ENCODE measurements around the gene ARHGAP33. TPM values are rescaled to one million over a fixed set of nuclear protein-coding genes. Genes with fewer than 3 reads are reported as not detected.

ARHGAP33 gene
- polyA plus RNA-seq, 2 of the 4 experiments (the other 2 are of a cell fraction): 0.84 to 6.1 TPM

GRCh38 chr19:35806597-35806996 is 31.2 kb downstream of the ARHGAP33 start:
- ChIA-PET CTCF (interaction anchor here (0.9 kb wide), 1 partner anchor 19 kb away, joined by 3 read pairs; no protein-coding TSS in a partner anchor), POLR2A (no interaction called here)
- Histone ChIP-seq H3K9me3 (peaks cover 3% of the 10 kb centered on the region; the same call in 1 of the 3 replicates), H3K4me3 (no peak overlapping the region), H3K4me2 (no peak overlapping the region), H3K27ac (no peak overlapping the region), H3K4me1 (peaks cover 3% of the 10 kb centered on the region; the same call in 1 of the 3 replicates)
- TF ChIP-seq HOXB5 (CRISPR knock-in tag; IDR thresholded peaks at IDR 0.05) (no peak), RFX5 (IDR thresholded peaks at IDR 0.05) (no peak), CHD2 (IDR thresholded peaks at IDR 0.05; ENCODE audit: low read length, partially characterized antibody) (no peak), CBX8 (IDR thresholded peaks at IDR 0.05) (no peak), GATA3 (IDR thresholded peaks at IDR 0.05; ENCODE audit: borderline replicate concordance) (no peak), RARB (CRISPR knock-in tag; IDR thresholded peaks at IDR 0.05) (no peak), FOXS1 (CRISPR knock-in tag; IDR thresholded peaks at IDR 0.05) (no peak), CEBPB (IDR thresholded peaks at IDR 0.05) (no peak), EHF (CRISPR knock-in tag; IDR thresholded peaks at IDR 0.05) (no peak), HMGXB4 (CRISPR knock-in tag; IDR thresholded peaks at IDR 0.05; ENCODE audit: borderline replicate concordance) (no peak), E2F6 (IDR thresholded peaks at IDR 0.05; ENCODE audit: borderline replicate concordance, low read depth) (no peak)
- ATAC-seq (peak; percentile 59 to 60), DNase-seq (ENCODE audit: low read depth in 1 of 2, low spot score in 1 of 2) (no peak), FAIRE-seq (no peak)
- WGBS (ENCODE audit: missing lambda C conversion rate): 67% methylated on average over 15 of the region's 18 CpGs

- 71% methylated on average over 5 of the region's 5 CpGs for WGBS (ENCODE audit: missing lambda C conversion rate)
- DNase-seq (ENCODE audit: low read depth in 1 of 2, low spot score in 1 of 2) (no peak), FAIRE-seq (no peak), ATAC-seq (no peak)
- CTCF ChIA-PET: interaction anchor here (2.4 kb wide), 1 partner anchor 12 kb away, joined by 16 read pairs; no protein-coding TSS in a partner anchor
- TF ChIP-seq REST (IDR thresholded peaks at IDR 0.05): no peak
- no peak for TF ChIP-seq HES2 (IDR thresholded peaks at IDR 0.05)
- H3K27ac ChIP-seq: no peak overlapping the region
- POLR2A ChIA-PET: no interaction called here
- peaks cover 10% of the 10 kb centered on the region for H3K4me1 ChIP-seq
- H3K4me3 ChIP-seq: no peak overlapping the region
- H3K4me2 ChIP-seq: no peak overlapping the region
- no peaks in the 10 kb centered on the region for H3K9me3 ChIP-seq
Observed at GRCh38 chr19:35807633-35808032, 32.3 kb downstream of the ARHGAP33 start.

GRCh38 chr19:35811317-35812219 is 36.2 kb downstream of the ARHGAP33 start:
- ChIA-PET POLR2A (interaction anchor here (0.6 kb wide), 1 partner anchor 24 kb away, joined by 5 read pairs; no protein-coding TSS in a partner anchor), CTCF (interaction anchor here (0.5 to 1.7 kb wide), 7 partner anchors 12 to 362 kb away, joined by 3 to 5 read pairs (median 3); no protein-coding TSS in a partner anchor)
- Histone ChIP-seq H3K27ac (peak overlapping the region in 1 of 2 experiments; percentile 36; a peak in 2 of 6 replicates), H3K4me3 (no peak overlapping the region), H3K4me2 (no peak overlapping the region), H3K9me3 (no peaks in the 10 kb centered on the region), H3K4me1 (peaks cover 15% of the 10 kb centered on the region)
- DNase-seq (ENCODE audit: low read depth in 1 of 2, low spot score in 1 of 2) (no peak), FAIRE-seq (no peak), ATAC-seq (peak; percentile 22 to 34)
- no peak for TF ChIP-seq ZC3H11A (IDR thresholded peaks at IDR 0.05)
- no peak for TF ChIP-seq CBX2 (IDR thresholded peaks at IDR 0.05; ENCODE audit: borderline replicate concordance, low read depth)
- TF ChIP-seq MYC (IDR thresholded peaks at IDR 0.05; ENCODE audit: borderline replicate concordance, low read length): no peak
- TF ChIP-seq ATOH8 (CRISPR knock-in tag; IDR thresholded peaks at IDR 0.05; ENCODE audit: low read depth): no peak
- TF ChIP-seq KDM5A (IDR thresholded peaks at IDR 0.05): no peak
- TF ChIP-seq ZNF302 (CRISPR knock-in tag; IDR thresholded peaks at IDR 0.05): no peak
- TF ChIP-seq RNF2 (IDR thresholded peaks at IDR 0.05; ENCODE audit: borderline replicate concordance, low read depth): no peak
- TF ChIP-seq EP300 (IDR thresholded peaks at IDR 0.05): no peak
- 80% methylated on average over 18 of the region's 18 CpGs for WGBS (ENCODE audit: missing lambda C conversion rate)

All from A549 (cell line).